Activated T-cell treated with anti-CD3 and anti-CD28 coated beads, Interleukin-2, amount 50 U/mL, for 4 hours (primary cell): ENCODE measurements around the gene ST7. TPM values are rescaled to one million over a fixed set of nuclear protein-coding genes. Genes with fewer than 3 reads are reported as not detected.
A peak's percentile ranks its signal among the peaks of the same experiment; 100 is the strongest.
"Not testable (repeated sequence)": the region's sequence is repeated elsewhere in the genome, so short reads cannot be mapped to it uniquely, and the experiment has no call there.

Source experiments
- ATAC-seq, 2 donors: fragments of 200-7000 bp; cut with Tn5 transposase; one replicate each; pipeline ENCODE4 v1.10.0; 2021
- DNase-seq: peaks from one replicate; pipeline ENCODE4 v3.0.0-alpha.2; 2020
- H3K27me3 Mint-ChIP-seq: one replicate; pipeline ENCODE4 v1.8.0; 2021; ENCODE audit warnings: low read depth, mixed read lengths
- H3K36me3 Mint-ChIP-seq: one replicate; pipeline ENCODE4 v1.8.0; 2022; ENCODE audit warnings: mixed read lengths; ENCODE audit not compliant: insufficient read depth
- H3K4me1 Mint-ChIP-seq: one replicate; pipeline ENCODE4 v1.8.0; 2021; ENCODE audit warnings: low read depth, mixed read lengths
- H3K4me3 Mint-ChIP-seq: one replicate; pipeline ENCODE4 v1.8.0; 2021; ENCODE audit warnings: mild to moderate bottlenecking, moderate library complexity, mixed read lengths
- H3K9me3 Mint-ChIP-seq: one replicate; pipeline ENCODE4 v1.8.0; 2021; ENCODE audit warnings: mixed read lengths
- total RNA-seq, 3 donors: library from RNA; stranded (reverse); gene quantifications; one replicate each; pipeline ENCODE4 v1.2.1, GENCODE V29; 2021

Gene ST7
- total RNA-seq, 3 donors from 2014 or later = 7.7 to 10.5 (median 10.0) TPM

- H3K4me1 Mint-ChIP-seq = no peaks in the 10 kb centered on the region
- ATAC-seq = no peak
- no peaks in the 10 kb centered on the region for H3K27me3 Mint-ChIP-seq
- H3K9me3 Mint-ChIP-seq = no peaks in the 10 kb centered on the region
- no peak overlapping the region for H3K4me3 Mint-ChIP-seq
- no peaks in the 10 kb centered on the region for H3K36me3 Mint-ChIP-seq
- DNase-seq = no peak
Observed at GRCh38 chr7:117096942-117097341, 143.6 kb downstream of the ST7 start.

- no peak for DNase-seq
- no peaks in the 10 kb centered on the region for H3K27me3 Mint-ChIP-seq
- ATAC-seq = no peak
- H3K36me3 Mint-ChIP-seq = no peaks in the 10 kb centered on the region
- no peaks in the 10 kb centered on the region for H3K9me3 Mint-ChIP-seq
- no peaks in the 10 kb centered on the region for H3K4me1 Mint-ChIP-seq
- H3K4me3 Mint-ChIP-seq = no peak overlapping the region
Observed at GRCh38 chr7:117097860-117098259, 144.6 kb downstream of the ST7 start.

GRCh38 chr7:117098457-117098856, 145.2 kb downstream of the ST7 start:
- H3K36me3 Mint-ChIP-seq = no peaks in the 10 kb centered on the region
- H3K4me3 Mint-ChIP-seq = no peak overlapping the region
- DNase-seq (no peak), ATAC-seq (no peak)
- H3K9me3 Mint-ChIP-seq = no peaks in the 10 kb centered on the region
- H3K27me3 Mint-ChIP-seq = no peaks in the 10 kb centered on the region
- H3K4me1 Mint-ChIP-seq = no peaks in the 10 kb centered on the region

GRCh38 chr7:117101026-117101425, 147.7 kb downstream of the ST7 start:
- no peaks in the 10 kb centered on the region for H3K36me3 Mint-ChIP-seq
- H3K9me3 Mint-ChIP-seq = no peaks in the 10 kb centered on the region
- no peak for DNase-seq
- H3K4me3 Mint-ChIP-seq = no peak overlapping the region
- no peaks in the 10 kb centered on the region for H3K4me1 Mint-ChIP-seq
- no peaks in the 10 kb centered on the region for H3K27me3 Mint-ChIP-seq
- no peak for ATAC-seq

GRCh38 chr7:117110480-117111315, 157.4 kb downstream of the ST7 start:
- peak; percentile 97 to 99 for ATAC-seq
- Mint-ChIP-seq H3K9me3 (no peaks in the 10 kb centered on the region), H3K36me3 (peaks cover 1% of the 10 kb centered on the region), H3K27me3 (no peaks in the 10 kb centered on the region), H3K4me1 (peaks cover 27% of the 10 kb centered on the region), H3K4me3 (no peak overlapping the region)
- DNase-seq = peak; percentile 12

GRCh38 chr7:117111535-117111934, 158.2 kb downstream of the ST7 start:
- ATAC-seq (no peak), DNase-seq (no peak)
- H3K36me3 Mint-ChIP-seq = peaks cover 3% of the 10 kb centered on the region
- H3K4me3 Mint-ChIP-seq = no peak overlapping the region
- no peaks in the 10 kb centered on the region for H3K27me3 Mint-ChIP-seq
- H3K4me1 Mint-ChIP-seq = peaks cover 27% of the 10 kb centered on the region
- H3K9me3 Mint-ChIP-seq = no peaks in the 10 kb centered on the region

GRCh38 chr7:117112640-117113039, 159.3 kb downstream of the ST7 start:
- no peaks in the 10 kb centered on the region for H3K9me3 Mint-ChIP-seq
- H3K4me3 Mint-ChIP-seq = no peak overlapping the region

GRCh38 chr7:117113871-117114270, 160.6 kb downstream of the ST7 start:
- H3K9me3 Mint-ChIP-seq = no peaks in the 10 kb centered on the region
- no peak overlapping the region for H3K4me3 Mint-ChIP-seq
- H3K36me3 Mint-ChIP-seq = peaks cover 3% of the 10 kb centered on the region
- DNase-seq (no peak), ATAC-seq (no peak)
- H3K4me1 Mint-ChIP-seq = peaks cover 20% of the 10 kb centered on the region
- H3K27me3 Mint-ChIP-seq = no peaks in the 10 kb centered on the region

More at GRCh38 chr7:117112640-117113039, 159.3 kb downstream of the ST7 start:
- Mint-ChIP-seq H3K4me1 (peaks cover 27% of the 10 kb centered on the region), H3K27me3 (no peaks in the 10 kb centered on the region), H3K36me3 (peaks cover 3% of the 10 kb centered on the region)
- DNase-seq = no peak
- no peak for ATAC-seq

- Mint-ChIP-seq H3K4me3 (no peak overlapping the region), H3K27me3 (no peaks in the 10 kb centered on the region), H3K9me3 (no peaks in the 10 kb centered on the region), H3K36me3 (peaks cover 3% of the 10 kb centered on the region), H3K4me1 (peaks cover 20% of the 10 kb centered on the region)
- DNase-seq (no peak), ATAC-seq (no peak)
Observed at GRCh38 chr7:117114272-117114671, 161.0 kb downstream of the ST7 start.

GRCh38 chr7:117116211-117116610, 162.9 kb downstream of the ST7 start:
- peaks cover 2% of the 10 kb centered on the region for H3K4me1 Mint-ChIP-seq
- H3K9me3 Mint-ChIP-seq = no peaks in the 10 kb centered on the region
- H3K4me3 Mint-ChIP-seq = no peak overlapping the region
- H3K27me3 Mint-ChIP-seq = no peaks in the 10 kb centered on the region
- peaks cover 4% of the 10 kb centered on the region for H3K36me3 Mint-ChIP-seq
- ATAC-seq = no peak
- DNase-seq = no peak

GRCh38 chr7:117117172-117117571, 163.9 kb downstream of the ST7 start:
- Mint-ChIP-seq H3K27me3 (no peaks in the 10 kb centered on the region), H3K36me3 (peaks cover 4% of the 10 kb centered on the region), H3K9me3 (no peaks in the 10 kb centered on the region), H3K4me3 (no peak overlapping the region), H3K4me1 (no peaks in the 10 kb centered on the region)
- DNase-seq = no peak
- ATAC-seq = no peak

- no peak overlapping the region for H3K4me3 Mint-ChIP-seq
- H3K27me3 Mint-ChIP-seq = no peaks in the 10 kb centered on the region
- H3K4me1 Mint-ChIP-seq = no peaks in the 10 kb centered on the region
- H3K9me3 Mint-ChIP-seq = no peaks in the 10 kb centered on the region
- ATAC-seq (no peak), DNase-seq (no peak)
- H3K36me3 Mint-ChIP-seq = peaks cover 4% of the 10 kb centered on the region
Observed at GRCh38 chr7:117118579-117119180, 165.4 kb downstream of the ST7 start.

- Mint-ChIP-seq H3K36me3 (peaks cover 4% of the 10 kb centered on the region), H3K27me3 (no peaks in the 10 kb centered on the region), H3K9me3 (no peaks in the 10 kb centered on the region), H3K4me1 (no peaks in the 10 kb centered on the region), H3K4me3 (no peak overlapping the region)
- DNase-seq (peak; percentile 76), ATAC-seq (no peak)
Observed at GRCh38 chr7:117119192-117119924, 166.1 kb downstream of the ST7 start.

- not testable (repeated sequence) for H3K4me1 Mint-ChIP-seq, H3K36me3 Mint-ChIP-seq, ATAC-seq, H3K4me3 Mint-ChIP-seq, DNase-seq, H3K27me3 Mint-ChIP-seq, H3K9me3 Mint-ChIP-seq
Observed at GRCh38 chr7:117120321-117120720, 167.0 kb downstream of the ST7 start.
